ENCODE data around the gene PTPRN2. TPM values are rescaled to one million over a fixed set of nuclear protein-coding genes. Genes with fewer than 3 reads are reported as not detected.

PTPRN2 gene
- total and polyA plus RNA-seq, 9 of the 15 experiments (the other 6 are each of a cell fraction or from before 2014, with no cell fraction given), result not detected

DNA sequence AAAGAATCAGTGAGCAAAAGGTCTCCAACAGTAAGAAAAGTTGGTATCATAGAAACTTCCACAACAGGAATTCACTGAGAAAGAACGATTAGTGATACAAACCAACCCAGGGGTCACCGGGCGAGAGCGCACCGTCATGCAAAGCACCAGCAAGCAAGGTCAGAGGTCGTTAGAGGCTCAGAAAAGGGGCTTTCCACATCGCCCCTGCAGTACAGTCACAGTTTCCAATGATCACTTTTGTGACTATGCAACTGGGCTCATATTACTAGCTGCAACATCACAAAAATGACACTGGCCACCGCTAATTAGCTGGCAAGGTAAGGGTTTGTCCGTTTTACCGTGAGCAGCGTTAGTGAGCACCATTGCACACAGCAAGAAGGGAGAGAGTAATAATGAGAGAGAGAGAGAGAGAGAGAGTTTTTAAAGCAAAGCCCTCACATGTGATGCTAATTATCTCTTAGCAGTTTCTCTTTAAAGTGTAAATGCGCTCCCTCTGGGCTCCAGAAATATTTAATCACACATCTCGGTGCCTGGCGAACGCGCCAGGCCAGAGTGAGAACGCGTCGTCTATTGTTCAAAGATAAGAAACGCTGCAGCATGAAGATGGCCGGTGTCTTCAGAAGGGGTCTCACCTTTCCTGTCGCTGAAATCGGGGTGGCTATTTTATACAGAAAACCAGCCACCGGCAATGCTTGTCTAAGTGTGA is 1013.4 kb downstream of the PTPRN2 start:
- 1% methylated on average over 24 of the region's 24 CpGs for WGBS (ENCODE audit: insufficient coverage, low coverage, missing lambda C conversion rate)
- ChIA-PET CTCF (ENCODE audit: low intra/inter-chr PET ratio) (no interaction called here), POLR2A (interaction anchor here (1.1 kb wide), 1 partner anchor 9 kb away, joined by 3 read pairs; no protein-coding TSS in a partner anchor)
- TF ChIP-seq LCOR (CRISPR knock-in tag; IDR thresholded peaks at IDR 0.05), result no peak
- TF ChIP-seq MEIS2 (IDR thresholded peaks at IDR 0.05; ENCODE audit: partially characterized antibody), result no peak
- TF ChIP-seq ZNF695 (CRISPR knock-in tag; IDR thresholded peaks at IDR 0.05), result no peak
- TF ChIP-seq, protein P1, sequence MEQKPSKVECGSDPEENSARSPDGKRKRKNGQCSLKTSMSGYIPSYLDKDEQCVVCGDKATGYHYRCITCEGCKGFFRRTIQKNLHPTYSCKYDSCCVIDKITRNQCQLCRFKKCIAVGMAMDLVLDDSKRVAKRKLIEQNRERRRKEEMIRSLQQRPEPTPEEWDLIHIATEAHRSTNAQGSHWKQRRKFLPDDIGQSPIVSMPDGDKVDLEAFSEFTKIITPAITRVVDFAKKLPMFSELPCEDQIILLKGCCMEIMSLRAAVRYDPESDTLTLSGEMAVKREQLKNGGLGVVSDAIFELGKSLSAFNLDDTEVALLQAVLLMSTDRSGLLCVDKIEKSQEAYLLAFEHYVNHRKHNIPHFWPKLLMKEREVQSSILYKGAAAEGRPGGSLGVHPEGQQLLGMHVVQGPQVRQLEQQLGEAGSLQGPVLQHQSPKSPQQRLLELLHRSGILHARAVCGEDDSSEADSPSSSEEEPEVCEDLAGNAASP (IDR thresholded peaks at IDR 0.05), result no peak
- TF ChIP-seq HDGF (IDR thresholded peaks at IDR 0.05), result no peak
- TF ChIP-seq, protein P2, sequence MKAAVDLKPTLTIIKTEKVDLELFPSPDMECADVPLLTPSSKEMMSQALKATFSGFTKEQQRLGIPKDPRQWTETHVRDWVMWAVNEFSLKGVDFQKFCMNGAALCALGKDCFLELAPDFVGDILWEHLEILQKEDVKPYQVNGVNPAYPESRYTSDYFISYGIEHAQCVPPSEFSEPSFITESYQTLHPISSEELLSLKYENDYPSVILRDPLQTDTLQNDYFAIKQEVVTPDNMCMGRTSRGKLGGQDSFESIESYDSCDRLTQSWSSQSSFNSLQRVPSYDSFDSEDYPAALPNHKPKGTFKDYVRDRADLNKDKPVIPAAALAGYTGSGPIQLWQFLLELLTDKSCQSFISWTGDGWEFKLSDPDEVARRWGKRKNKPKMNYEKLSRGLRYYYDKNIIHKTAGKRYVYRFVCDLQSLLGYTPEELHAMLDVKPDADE (conservative IDR thresholded peaks at IDR 0.05; ENCODE audit: control insufficient read depth, low read depth, low read length), result no peak
- TF ChIP-seq YY1 (IDR thresholded peaks at IDR 0.05; ENCODE audit: borderline replicate concordance in 1 of 3, control insufficient read depth in 1 of 3, extremely low read depth in 1 of 3, insufficient read depth in 3 of 3, insufficient read length in 1 of 3, insufficient replicate concordance in 2 of 3, low read depth in 1 of 3, low read length in 2 of 3), result no peak
- no peak for TF ChIP-seq STAT5B (CRISPR knock-in tag; IDR thresholded peaks at IDR 0.05)
- TF ChIP-seq SRSF3 (IDR thresholded peaks at IDR 0.05; ENCODE audit: insufficient read depth, low read length), result no peak
- no peak for TF ChIP-seq ZNF143 (CRISPR knock-in tag; IDR thresholded peaks at IDR 0.05)
- no peak for TF ChIP-seq PKNOX1 (IDR thresholded peaks at IDR 0.05)
- TF ChIP-seq, protein P3, sequence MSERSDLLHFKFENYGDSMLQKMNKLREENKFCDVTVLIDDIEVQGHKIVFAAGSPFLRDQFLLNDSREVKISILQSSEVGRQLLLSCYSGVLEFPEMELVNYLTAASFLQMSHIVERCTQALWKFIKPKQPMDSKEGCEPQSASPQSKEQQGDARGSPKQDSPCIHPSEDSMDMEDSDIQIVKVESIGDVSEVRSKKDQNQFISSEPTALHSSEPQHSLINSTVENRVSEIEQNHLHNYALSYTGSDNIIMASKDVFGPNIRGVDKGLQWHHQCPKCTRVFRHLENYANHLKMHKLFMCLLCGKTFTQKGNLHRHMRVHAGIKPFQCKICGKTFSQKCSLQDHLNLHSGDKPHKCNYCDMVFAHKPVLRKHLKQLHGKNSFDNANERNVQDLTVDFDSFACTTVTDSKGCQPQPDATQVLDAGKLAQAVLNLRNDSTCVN (CRISPR knock-in tag; IDR thresholded peaks at IDR 0.05), result no peak
- DNase-seq (ENCODE audit: extremely low read depth in 1 of 4, low spot score in 3 of 4) (no peak), ATAC-seq (no peak), FAIRE-seq (no peak)
- Histone ChIP-seq H4K20me1 (replicated peaks; ENCODE audit: control insufficient read depth, insufficient read depth, low read length) (no peaks in the 10 kb centered on the region), H2AFZ (ENCODE audit: low read depth, low read length) (no peak overlapping the region), H3K27ac (ENCODE audit: extremely low read depth, low read depth, low read length) (no peak overlapping the region), H3K9me3 (replicated peaks; ENCODE audit: control insufficient read depth, insufficient read depth, low read depth, low read length) (no peaks in the 10 kb centered on the region), H3K9ac (ENCODE audit: insufficient read depth in 1 of 2, low read depth in 2 of 2, low read length in 2 of 2) (no peak overlapping the region), H3K4me2 (ENCODE audit: insufficient read depth, low read length) (no peak overlapping the region), H3K36me3 (ENCODE audit: control insufficient read depth, insufficient read depth, low read length) (no peaks in the 10 kb centered on the region), H3K4me1 (replicated peaks in 1 of 2; ENCODE audit: control insufficient read depth in 2 of 2, insufficient read depth in 2 of 2, low read length in 2 of 2) (peaks cover 0 to 6% of the 10 kb centered on the region in 2 experiments; a peak in 2 of 5 replicates), H3K27me3 (ENCODE audit: control insufficient read depth in 2 of 2, insufficient read depth in 2 of 2, low read length in 2 of 2) (peaks cover 83 to 88% of the 10 kb centered on the region in 2 experiments), H3K79me2 (ENCODE audit: control insufficient read depth, insufficient read depth, low read length) (no peaks in the 10 kb centered on the region), H3K4me3 (no peak overlapping the region), H3K9me1 (ENCODE audit: control insufficient read depth, insufficient read depth, low read length) (no peaks in the 10 kb centered on the region)
- no TSS peak for BruUV-seq (replicated peaks)
- in situ Hi-C loops (cut with MboI), result no loop called here
- intact Hi-C loops (cut with micrococcal nuclease), result no loop called here
